ENCODE data around the gene CCDC9B.

CCDC9B gene

GRCh38 chr15:40328751-40329150 is 12.0 kb downstream of the CCDC9B start:
- no peak overlapping the region for H3K27ac ChIP-seq

GRCh38 chr15:40328176-40328575 is 12.6 kb downstream of the CCDC9B start:
- no peak overlapping the region for H3K9ac ChIP-seq
- no peak overlapping the region for H3K4me2 ChIP-seq (ENCODE audit: low read length)
- H3K4me3 ChIP-seq (ENCODE audit: low read depth, low read length): no peak overlapping the region
- H3K27ac ChIP-seq: no peak overlapping the region
- no peak for TF ChIP-seq CTCF (IDR thresholded peaks at IDR 0.05)
- no peak overlapping the region for H2AFZ ChIP-seq
- peaks cover 3% of the 10 kb centered on the region for H3K4me1 ChIP-seq
- no peaks in the 10 kb centered on the region for H3K9me3 ChIP-seq (ENCODE audit: control insufficient read depth, low read length)
- H3K36me3 ChIP-seq (ENCODE audit: control insufficient read depth, insufficient read depth, low read length): no peaks in the 10 kb centered on the region
- H3K27me3 ChIP-seq (ENCODE audit: control insufficient read depth, insufficient read depth, low read length): no peaks in the 10 kb centered on the region
- no peaks in the 10 kb centered on the region for H3K79me2 ChIP-seq

More at GRCh38 chr15:40328751-40329150, 12.0 kb downstream of the CCDC9B start:
- Histone ChIP-seq H3K4me3 (ENCODE audit: low read depth, low read length) (no peak overlapping the region), H3K79me2 (no peaks in the 10 kb centered on the region), H3K9ac (no peak overlapping the region), H3K4me1 (peaks cover 3% of the 10 kb centered on the region), H3K27me3 (ENCODE audit: control insufficient read depth, insufficient read depth, low read length) (no peaks in the 10 kb centered on the region), H2AFZ (no peak overlapping the region), H3K36me3 (ENCODE audit: control insufficient read depth, insufficient read depth, low read length) (no peaks in the 10 kb centered on the region), H3K9me3 (ENCODE audit: control insufficient read depth, low read length) (no peaks in the 10 kb centered on the region), H3K4me2 (ENCODE audit: low read length) (no peak overlapping the region)
- no peak for TF ChIP-seq CTCF (IDR thresholded peaks at IDR 0.05)

- Histone ChIP-seq H3K36me3 (ENCODE audit: control insufficient read depth, insufficient read depth, low read length) (no peaks in the 10 kb centered on the region), H3K4me2 (ENCODE audit: low read length) (no peak overlapping the region), H3K27ac (no peak overlapping the region), H2AFZ (no peak overlapping the region), H3K9me3 (ENCODE audit: control insufficient read depth, low read length) (no peaks in the 10 kb centered on the region), H3K9ac (no peak overlapping the region), H3K79me2 (no peaks in the 10 kb centered on the region), H3K27me3 (ENCODE audit: control insufficient read depth, insufficient read depth, low read length) (no peaks in the 10 kb centered on the region), H3K4me3 (ENCODE audit: low read depth, low read length) (no peak overlapping the region), H3K4me1 (peaks cover 3% of the 10 kb centered on the region)
- TF ChIP-seq CTCF (IDR thresholded peaks at IDR 0.05): no peak
Measured at GRCh38 chr15:40327457-40327856, 13.3 kb downstream of the CCDC9B start.

DNA sequence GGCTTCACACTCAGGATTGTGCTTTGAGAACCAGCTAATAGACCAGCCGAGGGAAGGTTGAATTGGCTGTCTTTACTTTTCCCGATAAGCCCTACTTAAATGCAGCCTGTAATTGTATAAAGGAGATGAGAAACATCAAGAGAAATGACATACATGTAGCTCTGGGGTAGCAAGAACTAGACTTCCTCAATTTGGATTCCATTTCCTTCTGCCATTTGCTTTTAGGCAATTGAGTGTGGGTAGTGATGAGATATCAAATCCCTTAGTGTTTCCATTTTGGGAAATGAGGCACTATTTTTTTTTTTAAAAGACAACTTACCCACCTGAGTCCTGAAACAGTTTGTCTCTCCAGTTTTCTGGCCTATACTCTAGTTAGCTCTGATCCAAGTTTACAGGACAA is 15.0 kb downstream of the CCDC9B start:
- no peak overlapping the region for H3K27ac ChIP-seq
- peaks cover 3% of the 10 kb centered on the region for H3K4me1 ChIP-seq
- no peak for TF ChIP-seq CTCF (IDR thresholded peaks at IDR 0.05)
- no peaks in the 10 kb centered on the region for H3K79me2 ChIP-seq
- no peaks in the 10 kb centered on the region for H3K36me3 ChIP-seq (ENCODE audit: control insufficient read depth, insufficient read depth, low read length)
- no peaks in the 10 kb centered on the region for H3K27me3 ChIP-seq (ENCODE audit: control insufficient read depth, insufficient read depth, low read length)
- H3K9me3 ChIP-seq (ENCODE audit: control insufficient read depth, low read length): no peaks in the 10 kb centered on the region
- no peak overlapping the region for H3K4me3 ChIP-seq (ENCODE audit: low read depth, low read length)
- no peak overlapping the region for H3K9ac ChIP-seq
- peak overlapping the region; percentile 6 for H3K4me2 ChIP-seq (ENCODE audit: low read length)
- H2AFZ ChIP-seq: no peak overlapping the region

GRCh38 chr15:40325188-40325587 is 15.6 kb downstream of the CCDC9B start:
- H3K4me1 ChIP-seq: peaks cover 3% of the 10 kb centered on the region
- no peaks in the 10 kb centered on the region for H3K36me3 ChIP-seq (ENCODE audit: control insufficient read depth, insufficient read depth, low read length)
- TF ChIP-seq CTCF (IDR thresholded peaks at IDR 0.05): no peak
- H3K27ac ChIP-seq: no peak overlapping the region
- H2AFZ ChIP-seq: no peak overlapping the region
- H3K4me2 ChIP-seq (ENCODE audit: low read length): peak overlapping the region; percentile 78
- H3K27me3 ChIP-seq (ENCODE audit: control insufficient read depth, insufficient read depth, low read length): no peaks in the 10 kb centered on the region
- H3K9me3 ChIP-seq (ENCODE audit: control insufficient read depth, low read length): no peaks in the 10 kb centered on the region
- no peaks in the 10 kb centered on the region for H3K79me2 ChIP-seq
- no peak overlapping the region for H3K4me3 ChIP-seq (ENCODE audit: low read depth, low read length)
- no peak overlapping the region for H3K9ac ChIP-seq

All from parathyroid adenoma (tissue), 2 donors.